Endothelial cell of umbilical vein (primary cell): ENCODE results near the gene TBC1D5.

Experiments
- CTCF ChIP-seq, 2 donors: IDR thresholded peaks; 1 replicate in 1 of 2; 2 replicates in 1 of 2; pipeline ENCODE4 v1.5.1; 2011; ENCODE audit warnings: low read length in 2 of 2, mild to moderate bottlenecking in 2 of 2, moderate library complexity in 2 of 2, control low read depth in 1 of 2, inconsistent platforms in 1 of 2, low read depth in 1 of 2; ENCODE audit not compliant: insufficient read depth in 1 of 2; ENCODE audit errors: extremely low read depth in 1 of 2
- EZH2 ChIP-seq: IDR thresholded peaks from 2 replicates; pipeline ENCODE4 v1.6.1; 2012; ENCODE audit warnings: borderline replicate concordance, low read depth, mild to moderate bottlenecking, moderate library complexity, low read length, inconsistent platforms; ENCODE audit not compliant: severe bottlenecking

- TF ChIP-seq EZH2 (no peak), CTCF (IDR thresholded peaks at IDR 0.05; ENCODE audit: extremely low read depth in 1 of 2, insufficient read depth in 1 of 2, low read depth in 1 of 2, low read length in 2 of 2) (no peak)
These were observed 621.1 kb downstream of the TBC1D5 start for GRCh38 chr3:17121336-17121735.
